Bronchial epithelial cell (primary cell): ENCODE results near the gene LHPP. TPM values are rescaled to one million over a fixed set of nuclear protein-coding genes. Genes with fewer than 3 reads are reported as not detected.
A peak's percentile ranks its signal among the peaks of the same experiment; 100 is the strongest.

Source experiments
- DNase-seq: peaks from one replicate; pipeline ENCODE4 v3.0.0-alpha.2; 2010; ENCODE audit warnings: low read depth
- FAIRE-seq: peaks from 2 replicates; lab custom pipeline; 2011; peaks lifted over from hg19 to GRCh38; lab: Jason Lieb, UNC
- H3K27me3 ChIP-seq: 2 replicates; pipeline ENCODE4 v1.5.1; 2011; ENCODE audit warnings: low read length; ENCODE audit not compliant: control insufficient read depth, insufficient read depth
- H3K36me3 ChIP-seq: 2 replicates; pipeline ENCODE4 v1.5.1; 2011; ENCODE audit warnings: low read length; ENCODE audit not compliant: control insufficient read depth, insufficient read depth
- H3K4me3 ChIP-seq: 2 replicates; pipeline ENCODE4 v1.5.1; 2011; ENCODE audit warnings: mild to moderate bottlenecking, low read depth, low read length, control low read depth
- total RNA-seq: library from RNA; depleted of rRNA; stranded (reverse); fragments of >200 nt; gene quantifications from 2 replicates; pipeline ENCODE4 v1.2.1, GENCODE V29; 2014
- TF ChIP-seq, protein P1 (sequence below): IDR thresholded peaks from 2 replicates; pipeline ENCODE4 v1.5.1; 2011; ENCODE audit warnings: mild to moderate bottlenecking, moderate library complexity, low read length, control low read depth, inconsistent platforms; ENCODE audit not compliant: insufficient read depth, severe bottlenecking

Gene LHPP
- total RNA-seq, 1 donor from 2014 or later, result 14.0 TPM

DNA sequence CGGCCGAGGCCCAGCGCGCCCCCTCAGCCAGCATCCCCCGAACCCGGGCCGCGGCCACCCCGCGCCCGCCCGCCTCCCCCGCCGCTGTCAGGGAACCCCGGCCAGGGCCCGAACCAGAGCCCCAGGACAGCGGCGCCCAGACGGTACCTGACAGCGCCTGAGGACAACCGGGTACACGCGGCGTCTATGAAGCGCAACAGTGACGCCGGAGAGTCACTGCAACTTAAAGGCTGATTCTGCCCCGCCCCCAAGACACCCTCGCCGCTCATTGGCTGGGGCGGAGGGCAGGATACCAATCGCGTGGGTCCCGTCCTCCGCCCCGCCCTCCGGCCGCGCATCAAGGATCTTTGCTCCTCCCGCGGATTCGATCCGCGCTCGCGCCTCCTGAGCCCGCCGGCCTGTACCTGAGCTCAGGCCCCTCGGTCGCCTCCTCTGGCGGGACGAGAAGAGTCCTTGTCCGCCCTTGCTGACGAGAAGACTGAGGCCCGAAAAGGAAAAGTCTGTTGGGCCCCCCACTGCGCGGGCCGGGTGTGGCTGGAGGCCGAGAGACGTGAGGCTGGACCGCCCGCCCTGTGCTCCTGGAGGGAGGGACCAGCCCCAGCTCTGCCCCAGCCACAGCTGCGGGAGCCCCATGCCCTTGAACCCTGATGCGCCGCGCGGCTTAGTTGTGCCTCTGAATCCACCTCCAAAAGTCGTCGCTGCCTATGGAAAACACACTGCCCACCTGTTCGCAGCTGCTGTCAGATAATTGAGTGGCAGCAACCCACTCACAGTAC is 42.7 kb upstream of the LHPP start, which contains the start of gene OAT:
Gene OAT, minus strand, starts transcription at position 198 of the 776 bp plus-strand sequence. CDS start 6,752 bp downstream, outside the sequence.
- peak within 1 kb of the TSS; percentile 65 for H3K4me3 ChIP-seq
- TF ChIP-seq, protein P1, sequence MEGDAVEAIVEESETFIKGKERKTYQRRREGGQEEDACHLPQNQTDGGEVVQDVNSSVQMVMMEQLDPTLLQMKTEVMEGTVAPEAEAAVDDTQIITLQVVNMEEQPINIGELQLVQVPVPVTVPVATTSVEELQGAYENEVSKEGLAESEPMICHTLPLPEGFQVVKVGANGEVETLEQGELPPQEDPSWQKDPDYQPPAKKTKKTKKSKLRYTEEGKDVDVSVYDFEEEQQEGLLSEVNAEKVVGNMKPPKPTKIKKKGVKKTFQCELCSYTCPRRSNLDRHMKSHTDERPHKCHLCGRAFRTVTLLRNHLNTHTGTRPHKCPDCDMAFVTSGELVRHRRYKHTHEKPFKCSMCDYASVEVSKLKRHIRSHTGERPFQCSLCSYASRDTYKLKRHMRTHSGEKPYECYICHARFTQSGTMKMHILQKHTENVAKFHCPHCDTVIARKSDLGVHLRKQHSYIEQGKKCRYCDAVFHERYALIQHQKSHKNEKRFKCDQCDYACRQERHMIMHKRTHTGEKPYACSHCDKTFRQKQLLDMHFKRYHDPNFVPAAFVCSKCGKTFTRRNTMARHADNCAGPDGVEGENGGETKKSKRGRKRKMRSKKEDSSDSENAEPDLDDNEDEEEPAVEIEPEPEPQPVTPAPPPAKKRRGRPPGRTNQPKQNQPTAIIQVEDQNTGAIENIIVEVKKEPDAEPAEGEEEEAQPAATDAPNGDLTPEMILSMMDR, result no peak
- H3K36me3 ChIP-seq, result no peaks in the 10 kb centered on the region
- DNase-seq, result peak; percentile 82
- no peaks in the 10 kb centered on the region for H3K27me3 ChIP-seq
- no peak for FAIRE-seq

DNA sequence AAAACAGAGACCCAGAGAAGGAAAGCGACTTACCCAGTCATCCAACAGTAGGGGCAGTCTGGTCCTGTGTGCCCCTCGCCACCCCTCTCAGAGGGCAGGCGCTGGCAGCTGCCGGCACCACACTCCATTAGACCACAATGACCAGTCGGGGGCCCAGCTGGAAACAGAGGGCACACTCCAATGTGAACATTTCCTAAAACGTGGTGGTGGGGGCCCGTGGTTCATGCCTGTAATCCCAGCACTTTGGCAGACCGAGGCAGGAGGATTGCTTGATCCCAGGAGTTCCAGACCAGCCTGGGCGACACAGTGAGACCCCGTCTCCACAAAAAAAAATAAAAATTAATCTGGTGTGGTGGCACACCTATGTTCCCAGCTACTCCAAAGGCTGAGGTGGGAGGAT is 42.0 kb upstream of the LHPP start:
- Histone ChIP-seq H3K27me3 (no peaks in the 10 kb centered on the region), H3K4me3 (no peak overlapping the region), H3K36me3 (no peaks in the 10 kb centered on the region)
- DNase-seq (no peak), FAIRE-seq (no peak)
- TF ChIP-seq, protein P1, result no peak

DNA sequence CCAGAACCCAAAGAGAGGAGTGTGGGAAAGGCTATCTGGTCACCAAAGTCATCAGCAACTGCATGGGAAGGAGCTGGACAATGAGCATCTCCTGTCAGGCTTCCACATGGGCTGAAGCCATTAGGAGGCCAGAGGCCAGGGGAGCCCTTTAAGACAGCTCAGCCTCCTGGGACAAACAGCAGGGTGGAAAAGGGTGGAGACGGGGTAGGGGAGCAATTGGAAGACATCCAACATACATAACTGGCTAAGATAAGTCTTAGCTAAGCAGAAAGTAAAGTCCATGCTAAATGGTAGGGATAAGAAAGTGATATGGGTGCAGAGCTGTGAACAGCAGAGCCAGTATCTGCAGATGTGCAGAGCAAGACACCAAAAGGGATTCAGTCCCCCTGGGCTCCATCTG is 41.4 kb upstream of the LHPP start:
- Histone ChIP-seq H3K4me3 (no peak overlapping the region), H3K27me3 (no peaks in the 10 kb centered on the region), H3K36me3 (no peaks in the 10 kb centered on the region)
- TF ChIP-seq, protein P1, result no peak
- FAIRE-seq, result no peak
- DNase-seq, result no peak

DNA sequence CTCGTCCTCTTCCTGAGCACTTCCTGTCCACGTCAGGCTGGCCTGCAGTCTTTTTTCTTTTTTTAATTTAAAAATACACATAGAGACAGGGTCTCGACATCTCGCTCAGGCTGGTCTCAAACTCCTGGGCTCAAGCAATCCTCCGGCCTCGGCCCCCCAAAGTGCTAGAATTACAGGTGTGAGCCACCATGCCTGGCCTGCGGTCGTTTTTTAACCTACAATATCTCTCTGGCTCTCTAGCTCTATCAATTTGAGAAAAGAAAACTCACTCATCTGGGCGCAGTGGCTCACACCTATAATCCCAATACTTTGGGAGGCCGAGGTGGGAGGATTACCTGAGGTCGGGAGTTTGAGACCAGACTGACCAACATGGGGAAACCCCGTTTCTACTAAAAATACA is 38.9 kb upstream of the LHPP start:
- H3K36me3 ChIP-seq, result no peaks in the 10 kb centered on the region
- no peaks in the 10 kb centered on the region for H3K27me3 ChIP-seq
- FAIRE-seq, result no peak
- no peak overlapping the region for H3K4me3 ChIP-seq
- TF ChIP-seq, protein P1, result no peak
- DNase-seq, result no peak

DNA sequence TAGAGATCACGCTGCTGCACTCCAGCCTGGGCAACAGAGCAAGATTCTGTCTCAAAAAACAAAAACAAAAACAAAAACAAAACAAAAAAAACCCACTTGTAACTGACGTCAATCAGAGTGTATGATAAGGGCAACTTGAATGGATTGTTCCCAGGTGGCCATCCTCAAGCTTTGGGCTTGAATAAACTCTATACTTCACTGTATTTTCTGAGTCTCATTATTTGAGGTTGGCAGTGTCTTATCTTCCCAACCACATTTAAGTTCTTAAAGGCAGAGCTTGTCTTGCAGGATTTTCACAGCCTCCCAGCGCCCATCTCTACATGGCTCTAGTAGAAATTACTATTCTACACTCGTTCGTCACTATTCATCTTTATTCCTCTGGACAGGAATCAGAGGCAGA is 37.8 kb upstream of the LHPP start:
- DNase-seq (no peak), FAIRE-seq (no peak)
- TF ChIP-seq, protein P1, result no peak

More for the DNA sequence above, 37.8 kb upstream of the LHPP start:
- Histone ChIP-seq H3K4me3 (no peak overlapping the region), H3K27me3 (no peaks in the 10 kb centered on the region), H3K36me3 (no peaks in the 10 kb centered on the region)
